GM12874 (cell line): ENCODE results near the gene ZNF263.

Source experiments
- CTCF ChIP-seq: IDR thresholded peaks from 2 replicates; pipeline ENCODE4 v1.5.1; 2011; ENCODE audit warnings: low read depth, mild to moderate bottlenecking, control low read depth, low read length, moderate library complexity; ENCODE audit not compliant: insufficient read depth

ZNF263 gene

GRCh38 chr16:3246002-3246401, 37.3 kb upstream of the ZNF263 start:
- no peak for TF ChIP-seq CTCF

GRCh38 chr16:3246876-3247275, 36.4 kb upstream of the ZNF263 start:
- TF ChIP-seq CTCF, result no peak

GRCh38 chr16:3248596-3248995, 34.7 kb upstream of the ZNF263 start:
- no peak for TF ChIP-seq CTCF

GRCh38 chr16:3249020-3249419, 34.3 kb upstream of the ZNF263 start:
- no peak for TF ChIP-seq CTCF

- no peak for TF ChIP-seq CTCF
These were observed 33.8 kb upstream of the ZNF263 start for GRCh38 chr16:3249451-3249850.

- no peak for TF ChIP-seq CTCF
These were observed 30.3 kb upstream of the ZNF263 start for GRCh38 chr16:3252967-3253366.

- no peak for TF ChIP-seq CTCF
These were observed 29.0 kb upstream of the ZNF263 start for GRCh38 chr16:3254309-3254708.

- no peak for TF ChIP-seq CTCF
These were observed 27.0 kb upstream of the ZNF263 start, which contains the start of gene MEFV for GRCh38 chr16:3256146-3256865. Gene MEFV, minus strand, starts transcription at chr16:3256633. Its CDS starts 46 bp downstream, at chr16:3256587.
